WERI-Rb-1 (cell line): Measurements from ENCODE around the gene NEURL1.

Source experiments
- DNase-seq: peaks from one replicate; pipeline ENCODE4 v3.0.0-alpha.2; 2020
- H3K27ac ChIP-seq: fragments of 250-450 bp; sonication (Bioruptor Pico); 2 replicates; pipeline ENCODE4 v1.5.1; 2020; ENCODE audit warnings: mild to moderate bottlenecking, moderate library complexity
- H3K27me3 ChIP-seq: fragments of 250-450 bp; sonication (Bioruptor Pico); 2 replicates; pipeline ENCODE4 v1.5.1; 2021; ENCODE audit warnings: mild to moderate bottlenecking, low read depth, moderate library complexity; ENCODE audit not compliant: insufficient read depth, severe bottlenecking
- H3K36me3 ChIP-seq: fragments of 250-450 bp; sonication (Bioruptor Pico); 2 replicates; pipeline ENCODE4 v1.5.1; 2020; ENCODE audit warnings: mild to moderate bottlenecking, moderate library complexity
- H3K4me3 ChIP-seq: 2 replicates; pipeline ENCODE4 v1.5.1; 2011; ENCODE audit warnings: low read depth, mild to moderate bottlenecking, control low read depth, low read length
- H3K9me3 ChIP-seq: fragments of 250-450 bp; sonication (Bioruptor Pico); 2 replicates; pipeline ENCODE4 v1.5.1; 2021; ENCODE audit warnings: mild to moderate bottlenecking, moderate library complexity; ENCODE audit not compliant: severe bottlenecking
- TF ChIP-seq, protein P1 (sequence below): IDR thresholded peaks from 2 replicates; pipeline ENCODE4 v1.5.1; 2011; ENCODE audit warnings: low read depth, mild to moderate bottlenecking, control low read depth, inconsistent platforms, low read length

The NEURL1 gene

DNA sequence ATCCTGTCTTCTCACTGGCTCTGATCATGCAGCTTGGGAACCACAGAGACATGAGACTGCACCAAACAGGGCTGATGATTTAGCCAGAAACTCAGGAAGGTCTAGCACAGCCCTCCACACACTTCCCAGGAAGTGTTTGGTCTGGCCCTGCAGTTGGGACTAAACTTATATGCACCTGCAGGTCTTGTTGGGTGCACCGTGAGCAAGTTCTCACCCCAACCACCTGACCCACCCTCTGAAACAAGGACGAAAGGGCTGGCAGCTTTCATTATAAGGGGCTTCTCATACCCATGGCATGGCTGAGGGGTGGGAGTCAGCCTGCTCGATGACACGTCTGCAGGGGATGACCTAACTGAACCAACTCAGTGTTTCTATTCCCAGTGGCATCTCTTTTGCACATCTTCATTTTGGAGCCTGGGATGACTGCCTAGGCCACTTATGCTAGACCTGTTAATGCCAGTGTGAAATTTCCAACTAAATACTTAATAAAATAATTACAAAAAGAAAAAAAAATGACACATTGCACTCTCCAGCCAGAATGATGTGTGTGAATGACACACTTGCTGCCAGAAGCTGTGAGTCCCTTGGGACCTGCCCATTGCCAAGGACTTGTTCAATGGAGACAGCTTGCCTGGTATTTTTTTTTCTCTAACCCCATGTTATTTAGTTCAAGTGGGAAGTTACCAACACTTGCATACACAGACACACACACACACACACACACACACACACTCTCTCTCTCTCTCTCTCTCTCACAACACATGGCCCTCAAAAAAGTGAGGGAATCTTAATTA is 102.6 kb downstream of the NEURL1 start:
- Histone ChIP-seq H3K9me3 (no peaks in the 10 kb centered on the region), H3K36me3 (no peaks in the 10 kb centered on the region; the same call in 1 of the 2 replicates), H3K27me3 (no peaks in the 10 kb centered on the region), H3K27ac (no peak overlapping the region), H3K4me3 (no peak overlapping the region)
- TF ChIP-seq, protein P1, sequence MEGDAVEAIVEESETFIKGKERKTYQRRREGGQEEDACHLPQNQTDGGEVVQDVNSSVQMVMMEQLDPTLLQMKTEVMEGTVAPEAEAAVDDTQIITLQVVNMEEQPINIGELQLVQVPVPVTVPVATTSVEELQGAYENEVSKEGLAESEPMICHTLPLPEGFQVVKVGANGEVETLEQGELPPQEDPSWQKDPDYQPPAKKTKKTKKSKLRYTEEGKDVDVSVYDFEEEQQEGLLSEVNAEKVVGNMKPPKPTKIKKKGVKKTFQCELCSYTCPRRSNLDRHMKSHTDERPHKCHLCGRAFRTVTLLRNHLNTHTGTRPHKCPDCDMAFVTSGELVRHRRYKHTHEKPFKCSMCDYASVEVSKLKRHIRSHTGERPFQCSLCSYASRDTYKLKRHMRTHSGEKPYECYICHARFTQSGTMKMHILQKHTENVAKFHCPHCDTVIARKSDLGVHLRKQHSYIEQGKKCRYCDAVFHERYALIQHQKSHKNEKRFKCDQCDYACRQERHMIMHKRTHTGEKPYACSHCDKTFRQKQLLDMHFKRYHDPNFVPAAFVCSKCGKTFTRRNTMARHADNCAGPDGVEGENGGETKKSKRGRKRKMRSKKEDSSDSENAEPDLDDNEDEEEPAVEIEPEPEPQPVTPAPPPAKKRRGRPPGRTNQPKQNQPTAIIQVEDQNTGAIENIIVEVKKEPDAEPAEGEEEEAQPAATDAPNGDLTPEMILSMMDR: no peak
- DNase-seq: no peak

DNA sequence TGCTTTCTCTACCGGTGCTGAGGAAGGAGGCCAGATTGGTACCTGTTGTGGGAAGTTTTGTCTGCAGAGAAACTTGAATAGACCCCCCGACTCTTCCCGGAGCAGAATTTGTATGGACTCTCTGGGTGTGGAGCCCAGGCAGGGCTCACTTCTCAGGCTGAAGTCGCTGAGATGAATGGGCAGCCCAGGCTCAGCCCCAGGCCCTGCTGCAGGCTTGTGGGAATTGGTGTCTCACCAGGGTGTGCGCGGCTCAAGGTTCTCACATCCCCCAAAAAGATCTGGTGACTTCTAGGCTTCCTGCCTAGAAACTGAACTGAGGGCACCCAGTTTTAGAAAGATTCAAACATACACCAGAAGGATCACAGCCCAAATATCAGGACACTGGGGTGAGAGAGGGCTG is 103.5 kb downstream of the NEURL1 start:
- no peak overlapping the region for H3K27ac ChIP-seq
- no peak overlapping the region for H3K4me3 ChIP-seq
- TF ChIP-seq, protein P1: no peak
- H3K9me3 ChIP-seq: no peaks in the 10 kb centered on the region
- no peak for DNase-seq
- H3K36me3 ChIP-seq: no peaks in the 10 kb centered on the region; the same call in 1 of the 2 replicates
- H3K27me3 ChIP-seq: no peaks in the 10 kb centered on the region

- TF ChIP-seq, protein P1: peak; percentile 86
Measured at GRCh38 chr10:103598654-103599115, 105.2 kb downstream of the NEURL1 start.

GRCh38 chr10:103599211-103599610 is 105.7 kb downstream of the NEURL1 start:
- no peak for DNase-seq
- no peaks in the 10 kb centered on the region; the same call in 1 of the 2 replicates for H3K36me3 ChIP-seq
- TF ChIP-seq, protein P1: no peak

More at GRCh38 chr10:103598654-103599115, 105.2 kb downstream of the NEURL1 start:
- peak; percentile 74 for DNase-seq
- H3K27me3 ChIP-seq: no peaks in the 10 kb centered on the region
- H3K27ac ChIP-seq: no peak overlapping the region
- H3K9me3 ChIP-seq: no peaks in the 10 kb centered on the region
- no peaks in the 10 kb centered on the region; the same call in 1 of the 2 replicates for H3K36me3 ChIP-seq
- H3K4me3 ChIP-seq: no peak overlapping the region

DNA sequence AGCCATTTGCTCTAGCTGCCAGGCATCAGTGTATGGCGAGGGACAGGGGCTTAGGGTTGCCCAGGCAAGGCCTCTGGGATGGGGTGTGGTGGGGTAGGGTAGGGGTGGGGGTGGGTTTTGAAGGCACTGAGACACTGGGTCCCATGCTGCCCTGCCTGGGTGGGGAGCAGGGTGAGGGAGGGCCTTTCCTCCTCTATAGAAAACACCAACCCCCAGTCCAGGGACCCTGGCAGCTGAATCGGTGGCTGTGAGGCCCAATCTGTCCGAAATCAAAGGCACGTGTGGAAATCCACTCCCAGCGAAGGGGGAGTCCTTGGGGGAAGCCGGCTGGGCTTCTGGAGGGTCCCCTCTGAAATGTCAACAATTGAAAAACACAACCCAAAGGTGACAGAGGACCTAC is 106.4 kb downstream of the NEURL1 start:
- Histone ChIP-seq H3K4me3 (no peak overlapping the region), H3K9me3 (no peaks in the 10 kb centered on the region), H3K27me3 (no peaks in the 10 kb centered on the region), H3K36me3 (no peaks in the 10 kb centered on the region), H3K27ac (no peak overlapping the region)
- DNase-seq: no peak
- TF ChIP-seq, protein P1: no peak

More at GRCh38 chr10:103599211-103599610, 105.7 kb downstream of the NEURL1 start:
- Histone ChIP-seq H3K4me3 (no peak overlapping the region), H3K27me3 (no peaks in the 10 kb centered on the region), H3K9me3 (no peaks in the 10 kb centered on the region), H3K27ac (no peak overlapping the region)

GRCh38 chr10:103600325-103600724 is 106.8 kb downstream of the NEURL1 start:
- H3K9me3 ChIP-seq: no peaks in the 10 kb centered on the region
- H3K36me3 ChIP-seq: no peaks in the 10 kb centered on the region
- H3K27me3 ChIP-seq: no peaks in the 10 kb centered on the region
- H3K4me3 ChIP-seq: no peak overlapping the region
- TF ChIP-seq, protein P1: no peak
- H3K27ac ChIP-seq: no peak overlapping the region
- no peak for DNase-seq
